EH (cell line): ENCODE data around the gene MMRN1.

Source experiments
- DNase-seq: peaks from one replicate; pipeline ENCODE4 v3.0.0-alpha.2; 2015; ENCODE audit warnings: low read depth

The MMRN1 gene

GRCh38 chr4:89995006-89995405 lies 100.4 kb downstream of the MMRN1 start:
- no peak for DNase-seq

GRCh38 chr4:89995814-89996213 lies 101.2 kb downstream of the MMRN1 start:
- no peak for DNase-seq

GRCh38 chr4:89997171-89997704 lies 102.6 kb downstream of the MMRN1 start:
- DNase-seq = no peak

GRCh38 chr4:89998469-89999011 lies 103.9 kb downstream of the MMRN1 start:
- DNase-seq = no peak

- DNase-seq = no peak
Observed at GRCh38 chr4:90001023-90001422, 106.4 kb downstream of the MMRN1 start.

- DNase-seq = no peak
Observed at GRCh38 chr4:90002441-90003062, 107.9 kb downstream of the MMRN1 start.
